Brain microvascular endothelial cell (primary cell): Measurements from ENCODE around the gene CSTB.

Source experiments
- DNase-seq: peaks from one replicate; pipeline ENCODE4 v3.0.0-alpha.2; 2020
- H3K27ac ChIP-seq: fragments of 250-450 bp; sonication (Bioruptor Pico); 2 replicates; pipeline ENCODE4 v1.5.1; 2020; ENCODE audit warnings: mild to moderate bottlenecking, moderate library complexity
- H3K27me3 ChIP-seq: fragments of 250-450 bp; sonication (Bioruptor Pico); replicated peaks from 2 replicates; pipeline ENCODE4 v1.5.1; 2020; ENCODE audit warnings: mild to moderate bottlenecking
- H3K36me3 ChIP-seq: fragments of 250-450 bp; sonication (Bioruptor Pico); replicated peaks from 2 replicates; pipeline ENCODE4 v1.5.1; 2020; ENCODE audit warnings: mild to moderate bottlenecking
- H3K4me3 ChIP-seq: 2 replicates; pipeline ENCODE4 v1.5.1; 2011; ENCODE audit warnings: low read depth, mild to moderate bottlenecking, control low read depth, low read length, moderate library complexity
- in situ Hi-C: cut with HindIII; loops from 2 replicates; pipeline ENCODE4 v1.10.0; 2017; ENCODE audit warnings: low sequenced_read_pairs, low pct_ligation_motif_present
- TF ChIP-seq, protein P1 (sequence below): IDR thresholded peaks from 2 replicates; pipeline ENCODE4 v1.5.1; 2011; ENCODE audit warnings: low read depth, mild to moderate bottlenecking, moderate library complexity, low read length, control low read depth, inconsistent platforms; ENCODE audit errors: missing control alignments

Gene CSTB

DNA sequence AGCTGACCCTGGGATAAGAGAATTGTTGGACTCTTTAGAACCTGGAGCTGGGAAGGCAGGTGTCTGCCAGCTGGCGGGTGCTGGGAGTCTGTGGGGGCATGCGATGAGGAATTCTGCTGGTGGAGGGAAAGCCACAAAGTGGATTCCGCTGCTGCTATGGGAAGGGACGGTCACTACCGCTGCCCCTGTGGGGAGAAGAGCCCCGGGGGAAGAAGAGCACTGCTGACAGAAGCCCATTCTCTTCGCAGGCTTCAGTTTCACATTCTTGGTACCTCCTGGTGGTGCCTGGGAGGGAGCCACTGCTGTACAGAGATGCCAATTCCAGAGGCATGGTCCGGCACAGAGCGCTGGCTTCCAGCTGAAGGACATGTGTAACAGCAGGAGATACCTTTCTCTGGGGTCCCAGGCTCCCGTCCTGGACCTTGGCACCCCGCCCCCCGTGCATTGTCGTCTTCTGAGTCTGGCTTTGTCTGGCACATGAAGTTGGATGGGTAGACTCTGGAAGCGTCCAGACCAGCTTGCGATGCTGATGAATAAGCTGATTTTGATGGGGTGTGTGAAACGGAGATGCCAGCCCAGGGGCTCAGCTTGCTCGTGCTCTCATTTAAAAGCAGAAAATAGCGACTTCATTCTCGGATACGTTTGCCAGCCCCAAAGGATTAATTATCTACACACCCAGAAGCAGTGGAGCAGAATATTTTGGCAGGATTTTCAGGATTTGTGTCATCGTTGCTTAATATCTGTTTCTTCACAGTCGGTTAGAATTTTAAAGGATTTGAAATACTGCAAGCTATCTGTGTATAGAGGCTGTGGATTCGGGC is 44.0 kb downstream of the CSTB start:
- DNase-seq = no peak
- H3K27me3 ChIP-seq = no peaks in the 10 kb centered on the region
- no peak overlapping the region for H3K27ac ChIP-seq
- in situ Hi-C loops = no loop called here
- H3K4me3 ChIP-seq = no peak overlapping the region
- H3K36me3 ChIP-seq = peaks cover 11% of the 10 kb centered on the region
- TF ChIP-seq, protein P1, sequence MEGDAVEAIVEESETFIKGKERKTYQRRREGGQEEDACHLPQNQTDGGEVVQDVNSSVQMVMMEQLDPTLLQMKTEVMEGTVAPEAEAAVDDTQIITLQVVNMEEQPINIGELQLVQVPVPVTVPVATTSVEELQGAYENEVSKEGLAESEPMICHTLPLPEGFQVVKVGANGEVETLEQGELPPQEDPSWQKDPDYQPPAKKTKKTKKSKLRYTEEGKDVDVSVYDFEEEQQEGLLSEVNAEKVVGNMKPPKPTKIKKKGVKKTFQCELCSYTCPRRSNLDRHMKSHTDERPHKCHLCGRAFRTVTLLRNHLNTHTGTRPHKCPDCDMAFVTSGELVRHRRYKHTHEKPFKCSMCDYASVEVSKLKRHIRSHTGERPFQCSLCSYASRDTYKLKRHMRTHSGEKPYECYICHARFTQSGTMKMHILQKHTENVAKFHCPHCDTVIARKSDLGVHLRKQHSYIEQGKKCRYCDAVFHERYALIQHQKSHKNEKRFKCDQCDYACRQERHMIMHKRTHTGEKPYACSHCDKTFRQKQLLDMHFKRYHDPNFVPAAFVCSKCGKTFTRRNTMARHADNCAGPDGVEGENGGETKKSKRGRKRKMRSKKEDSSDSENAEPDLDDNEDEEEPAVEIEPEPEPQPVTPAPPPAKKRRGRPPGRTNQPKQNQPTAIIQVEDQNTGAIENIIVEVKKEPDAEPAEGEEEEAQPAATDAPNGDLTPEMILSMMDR = no peak

GRCh38 chr21:43731476-43731875 is 44.6 kb downstream of the CSTB start:
- Histone ChIP-seq H3K27me3 (no peaks in the 10 kb centered on the region), H3K27ac (no peak overlapping the region), H3K36me3 (peaks cover 11% of the 10 kb centered on the region), H3K4me3 (no peak overlapping the region)
- TF ChIP-seq, protein P1 = no peak
- in situ Hi-C loops = no loop called here
- no peak for DNase-seq

GRCh38 chr21:43728467-43729390 is 47.4 kb downstream of the CSTB start:
- peak; percentile 99 for DNase-seq
- Histone ChIP-seq H3K4me3 (peak overlapping the region; percentile 58), H3K27me3 (no peaks in the 10 kb centered on the region), H3K36me3 (no peaks in the 10 kb centered on the region), H3K27ac (peak overlapping the region; percentile 78)
- TF ChIP-seq, protein P1 = peak; percentile 51
- in situ Hi-C loops = no loop called here

DNA sequence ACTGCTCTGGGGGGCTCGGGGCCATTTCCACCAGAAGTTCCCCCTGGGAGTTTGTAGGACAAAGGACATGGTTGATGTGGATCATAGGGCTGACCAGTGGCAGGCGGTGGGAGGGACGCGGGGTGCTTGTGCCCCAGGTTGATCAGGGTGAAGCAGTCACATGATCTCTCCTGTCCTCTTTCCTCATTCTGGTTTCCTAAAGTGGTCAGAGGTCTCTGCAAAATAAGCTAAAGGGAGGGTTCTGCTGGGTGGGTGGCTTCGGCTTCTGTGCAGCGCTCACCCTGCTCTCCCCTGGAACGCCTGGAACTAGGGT is 48.0 kb downstream of the CSTB start:
- Histone ChIP-seq H3K4me3 (no peak overlapping the region), H3K36me3 (no peaks in the 10 kb centered on the region), H3K27ac (peak overlapping the region; percentile 78), H3K27me3 (no peaks in the 10 kb centered on the region)
- TF ChIP-seq, protein P1 = no peak
- in situ Hi-C loops = no loop called here
- DNase-seq = no peak

- Histone ChIP-seq H3K27ac (peak overlapping the region; percentile 78), H3K4me3 (no peak overlapping the region), H3K27me3 (no peaks in the 10 kb centered on the region), H3K36me3 (no peaks in the 10 kb centered on the region)
- no peak for DNase-seq
- TF ChIP-seq, protein P1 = peak; percentile 46
- in situ Hi-C loops = no loop called here
Measured at GRCh38 chr21:43727519-43728153, 48.5 kb downstream of the CSTB start.
